MM.1S (cell line): ENCODE measurements around the gene SLC39A7.

Experiments
- DNase-seq: peaks from one replicate; pipeline ENCODE4 v3.0.0-alpha.2; 2015
- H2AFZ ChIP-seq: fragments of 300-600 bp; sonication (generic); 2 replicates; pipeline ENCODE4 v1.6.0; 2016; ENCODE audit warnings: antibody characterized with exemption, low read length
- H3F3A ChIP-seq: fragments of 300-600 bp; sonication (generic); 2 replicates; pipeline ENCODE4 v1.6.1; 2016; ENCODE audit warnings: mild to moderate bottlenecking, antibody characterized with exemption, low read length, moderate library complexity, mixed read lengths; ENCODE audit not compliant: insufficient read depth
- H3K27ac ChIP-seq: fragments of 300-600 bp; sonication (generic); 2 replicates; pipeline ENCODE4 v1.5.1; 2016; ENCODE audit warnings: mild to moderate bottlenecking, low read length
- H3K27me3 ChIP-seq: fragments of 300-600 bp; sonication (generic); replicated peaks from 2 replicates; pipeline ENCODE4 v1.6.0; 2016; ENCODE audit warnings: low read length; ENCODE audit not compliant: insufficient read depth
- H3K36me3 ChIP-seq: fragments of 300-600 bp; sonication (generic); replicated peaks from 2 replicates; pipeline ENCODE4 v1.6.1; 2016; ENCODE audit warnings: mild to moderate bottlenecking, low read length, mixed read lengths; ENCODE audit not compliant: insufficient read depth
- H3K4me1 ChIP-seq: fragments of 300-600 bp; sonication (generic); 2 replicates; pipeline ENCODE4 v1.6.1; 2016; ENCODE audit warnings: low read length, mixed read lengths
- H3K4me2 ChIP-seq: fragments of 300-600 bp; sonication (generic); 2 replicates; pipeline ENCODE4 v1.6.0; 2016; ENCODE audit warnings: low read depth, low read length
- H3K4me3 ChIP-seq: fragments of 300-600 bp; sonication (generic); 2 replicates; pipeline ENCODE4 v1.5.1; 2016; ENCODE audit warnings: low read length, mixed read lengths
- H3K79me2 ChIP-seq: fragments of 300-600 bp; sonication (generic); 2 replicates; pipeline ENCODE4 v1.6.1; 2016; ENCODE audit warnings: mixed run types, low read length, mixed read lengths
- H3K9ac ChIP-seq: fragments of 300-600 bp; sonication (generic); 2 replicates; pipeline ENCODE4 v1.6.1; 2016; ENCODE audit warnings: low read length, mixed read lengths
- H3K9me2 ChIP-seq: fragments of 300-600 bp; sonication (generic); replicated peaks from 2 replicates; pipeline ENCODE4 v1.6.1; 2016; ENCODE audit warnings: mild to moderate bottlenecking, low read length, mixed read lengths; ENCODE audit not compliant: insufficient read depth
- H3K9me3 ChIP-seq: fragments of 300-600 bp; sonication (generic); replicated peaks from 2 replicates; pipeline ENCODE4 v1.6.1; 2016; ENCODE audit warnings: mild to moderate bottlenecking, low read length, mixed read lengths; ENCODE audit not compliant: insufficient read depth
- H4K20me1 ChIP-seq: fragments of 300-600 bp; sonication (generic); 2 replicates; pipeline ENCODE4 v1.6.1; 2016; ENCODE audit warnings: mild to moderate bottlenecking, low read length, moderate library complexity, mixed read lengths; ENCODE audit not compliant: insufficient read depth
- CTCF ChIP-seq: fragments of 300-600 bp; sonication (generic); IDR thresholded peaks from 2 replicates; pipeline ENCODE4 v1.5.1; 2016; ENCODE audit warnings: antibody characterized with exemption, low read length, mixed read lengths
- EZH2 ChIP-seq: fragments of 300-600 bp; sonication (generic); optimal IDR thresholded peaks from 2 replicates; pipeline ENCODE3; 2017; ENCODE audit warnings: low read depth, mild to moderate bottlenecking, antibody characterized with exemption, low read length, mixed read lengths
- EZH2phosphoT487 ChIP-seq: fragments of 300-600 bp; sonication (generic); IDR thresholded peaks from 2 replicates; pipeline ENCODE4 v1.6.1; 2018; ENCODE audit warnings: antibody characterized with exemption, low read length

The SLC39A7 gene

GRCh38 chr6:33206864-33207551, 6.3 kb downstream of the SLC39A7 start:
- H3K9me2 ChIP-seq = no peaks in the 10 kb centered on the region
- no peaks in the 10 kb centered on the region for H3K9me3 ChIP-seq
- H3K27ac ChIP-seq = no peak overlapping the region
- DNase-seq = no peak
- H3K4me1 ChIP-seq = peaks cover 28% of the 10 kb centered on the region
- H3K9ac ChIP-seq = no peak overlapping the region
- no peak for TF ChIP-seq CTCF
- TF ChIP-seq EZH2phosphoT487 = no peak
- TF ChIP-seq EZH2 = no peak
- H3K36me3 ChIP-seq = no peaks in the 10 kb centered on the region
- peak overlapping the region; percentile 91 for H3K4me2 ChIP-seq
- no peak overlapping the region for H2AFZ ChIP-seq
- no peaks in the 10 kb centered on the region for H4K20me1 ChIP-seq
- H3K79me2 ChIP-seq = peaks cover 10% of the 10 kb centered on the region
- H3K27me3 ChIP-seq = no peaks in the 10 kb centered on the region
- H3F3A ChIP-seq = peaks cover 11% of the 10 kb centered on the region; the same call in 1 of the 2 replicates
- no peak overlapping the region for H3K4me3 ChIP-seq

GRCh38 chr6:33207552-33208090, 7.0 kb downstream of the SLC39A7 start:
- peaks cover 22% of the 10 kb centered on the region for H3K4me1 ChIP-seq
- peak overlapping the region; percentile 52; the same call in 1 of the 2 replicates for H3K27ac ChIP-seq
- H3K9me3 ChIP-seq = no peaks in the 10 kb centered on the region
- no peaks in the 10 kb centered on the region for H4K20me1 ChIP-seq
- no peaks in the 10 kb centered on the region for H3K36me3 ChIP-seq
- peak overlapping the region; percentile 83 for H2AFZ ChIP-seq
- DNase-seq = no peak
- peaks cover 11% of the 10 kb centered on the region; the same call in 1 of the 2 replicates for H3F3A ChIP-seq
- H3K4me3 ChIP-seq = peak overlapping the region; percentile 81
- H3K27me3 ChIP-seq = no peaks in the 10 kb centered on the region
- H3K9ac ChIP-seq = peak overlapping the region; percentile 94
- no peak for TF ChIP-seq EZH2phosphoT487
- TF ChIP-seq CTCF = no peak
- no peak for TF ChIP-seq EZH2
- no peaks in the 10 kb centered on the region for H3K9me2 ChIP-seq
- 0 out of 2 replicates have a peak, but pooled peaks cover 3% of the 10 kb centered on the region for H3K79me2 ChIP-seq
- H3K4me2 ChIP-seq = peak overlapping the region; percentile 91

- peak within 1 kb of the TSS; percentile 81 for H3K4me3 ChIP-seq
- no peaks in the 10 kb centered on the region for H3K36me3 ChIP-seq
- H2AFZ ChIP-seq = peak within 1 kb of the TSS; percentile 83
- peak; percentile 72 for DNase-seq
- peaks cover 22% of the 10 kb centered on the region for H3K4me1 ChIP-seq
- no peaks in the 10 kb centered on the region for H3K9me3 ChIP-seq
- no peaks in the 10 kb centered on the region for H3K9me2 ChIP-seq
- TF ChIP-seq EZH2 = no peak
- TF ChIP-seq CTCF = no peak
- TF ChIP-seq EZH2phosphoT487 = no peak
- no peaks in the 10 kb centered on the region for H4K20me1 ChIP-seq
- H3K79me2 ChIP-seq = no peaks in the 10 kb centered on the region
- peak within 1 kb of the TSS; percentile 52; the same call in 1 of the 2 replicates for H3K27ac ChIP-seq
- peaks cover 11% of the 10 kb centered on the region; the same call in 1 of the 2 replicates for H3F3A ChIP-seq
- peak within 1 kb of the TSS; percentile 91 for H3K4me2 ChIP-seq
- H3K9ac ChIP-seq = peak within 1 kb of the TSS; percentile 94
- no peaks in the 10 kb centered on the region for H3K27me3 ChIP-seq
These were observed 7.7 kb downstream of the SLC39A7 start, which contains the start of gene RING1 for GRCh38 chr6:33208091-33208967. Gene RING1 (plus strand): TSS chr6:33208500. CDS start chr6:33208823, 323 bp downstream.
